Activated CD4-positive, alpha-beta T cell treated with anti-CD3 and anti-CD28 coated beads, Interleukin-2, amount 50 U/mL, for 48 hours (primary cell): Measurements from ENCODE around the gene SMAD6.
"Not testable (repeated sequence)": the region's sequence is repeated elsewhere in the genome, so short reads cannot be mapped to it uniquely, and the experiment has no call there.

Source experiments
- DNase-seq, 2 experiments: peaks; one replicate each; pipeline ENCODE4 v3.0.0-alpha.2; 2020

Gene SMAD6

DNA sequence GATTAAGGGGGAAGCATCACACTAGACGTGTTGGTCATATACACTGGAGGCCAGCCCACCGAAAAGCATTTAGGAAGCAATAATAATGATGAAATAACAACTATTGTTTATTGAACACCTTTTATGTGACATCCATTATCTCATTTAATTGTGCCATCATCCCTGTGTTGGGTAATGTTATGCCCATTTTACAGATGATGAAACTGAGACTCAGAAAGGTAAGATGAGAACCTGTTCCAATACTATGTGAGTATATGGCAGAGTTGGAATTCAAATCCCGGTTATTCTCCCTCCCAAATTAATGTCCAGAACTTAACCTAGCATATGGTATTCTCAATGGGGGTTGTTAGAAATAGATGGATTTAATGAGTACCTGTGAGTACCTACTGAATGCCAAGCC lies 99.2 kb downstream of the SMAD6 start:
- no peak for DNase-seq

- no peak for DNase-seq
Measured at GRCh38 chr15:66802025-66803001, 100.3 kb downstream of the SMAD6 start.

DNA sequence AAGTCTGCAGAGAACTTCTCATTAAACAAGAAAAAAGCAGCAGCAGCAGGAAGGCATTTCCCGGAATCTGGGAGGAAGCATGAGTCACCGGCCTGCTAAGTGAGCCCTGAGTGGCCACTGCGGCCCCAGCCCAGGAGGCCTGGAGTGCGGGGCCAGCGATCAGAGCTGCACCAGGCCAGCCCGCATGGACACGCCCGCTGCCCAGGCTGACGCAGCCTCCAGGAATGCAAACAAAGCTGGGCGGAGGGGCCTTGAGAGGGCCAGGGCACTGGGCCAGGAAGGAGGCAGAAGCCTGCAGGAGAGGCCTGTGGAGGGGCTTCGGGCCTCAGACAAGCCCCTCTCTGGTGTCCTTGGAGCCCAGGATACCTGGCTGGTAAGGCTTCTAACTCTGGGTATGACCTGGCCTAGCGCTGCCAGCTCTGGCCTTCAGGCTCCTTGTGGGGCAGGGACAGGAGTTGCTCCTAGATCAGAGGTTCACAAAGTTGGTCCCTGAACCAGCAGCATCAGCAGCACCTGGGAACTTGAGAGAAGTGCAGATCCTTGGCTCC lies 101.2 kb downstream of the SMAD6 start:
- no peak for DNase-seq

DNA sequence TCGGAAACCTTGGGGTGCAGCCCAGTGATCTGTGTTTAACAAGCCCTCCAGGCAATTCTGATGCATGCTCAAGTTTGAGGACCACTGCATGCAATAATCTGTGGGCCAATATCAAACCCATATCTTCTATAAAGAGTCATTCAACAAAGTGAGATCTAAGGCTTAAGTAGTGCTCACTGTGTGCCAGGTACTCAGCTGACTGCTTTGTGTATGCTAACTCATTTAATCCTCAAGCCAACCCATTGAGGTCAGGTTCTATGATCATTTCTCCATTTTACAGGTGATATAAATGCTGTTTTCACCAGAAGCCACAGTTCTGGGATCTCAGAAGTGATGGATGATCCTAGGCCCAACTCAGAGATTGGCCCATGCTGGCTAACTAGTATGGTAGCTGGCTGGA lies 101.7 kb downstream of the SMAD6 start:
- no peak for DNase-seq

DNA sequence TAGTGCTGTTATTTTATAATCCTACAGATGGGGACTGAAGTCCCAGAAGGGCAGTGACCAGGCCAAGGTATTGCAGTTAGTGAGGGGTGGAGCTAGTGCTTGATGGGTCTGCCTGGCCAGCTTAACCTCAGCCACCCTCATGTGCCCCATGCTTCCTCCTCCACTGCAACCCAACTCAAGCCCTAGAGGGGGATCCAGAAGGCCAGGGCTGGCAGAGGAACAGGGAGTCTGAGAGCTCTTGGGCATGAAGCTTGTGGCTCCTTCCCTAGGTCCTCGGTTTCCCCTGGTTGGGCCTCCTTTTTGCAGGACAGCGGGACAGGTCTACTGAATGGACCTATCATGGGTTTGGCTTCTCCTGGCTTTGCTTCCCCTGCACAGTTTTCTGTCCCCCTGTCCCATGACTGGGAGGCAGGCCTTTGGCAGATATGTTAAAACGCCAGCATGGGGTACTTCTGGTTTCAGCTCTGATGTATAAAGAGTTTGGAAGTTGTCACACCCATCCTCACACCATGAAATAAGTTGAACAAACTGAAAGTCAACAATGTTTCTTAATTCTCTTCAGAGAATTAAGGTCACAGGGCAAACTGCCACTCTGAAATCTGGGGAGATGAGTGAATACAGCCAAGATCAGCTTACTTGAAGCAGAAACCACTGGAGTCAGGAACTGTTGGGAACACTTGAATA lies 103.3 kb downstream of the SMAD6 start:
- DNase-seq = no peak

GRCh38 chr15:66808181-66808824 lies 106.3 kb downstream of the SMAD6 start:
- DNase-seq = no peak

GRCh38 chr15:66809664-66810063 lies 107.6 kb downstream of the SMAD6 start:
- no peak for DNase-seq

DNA sequence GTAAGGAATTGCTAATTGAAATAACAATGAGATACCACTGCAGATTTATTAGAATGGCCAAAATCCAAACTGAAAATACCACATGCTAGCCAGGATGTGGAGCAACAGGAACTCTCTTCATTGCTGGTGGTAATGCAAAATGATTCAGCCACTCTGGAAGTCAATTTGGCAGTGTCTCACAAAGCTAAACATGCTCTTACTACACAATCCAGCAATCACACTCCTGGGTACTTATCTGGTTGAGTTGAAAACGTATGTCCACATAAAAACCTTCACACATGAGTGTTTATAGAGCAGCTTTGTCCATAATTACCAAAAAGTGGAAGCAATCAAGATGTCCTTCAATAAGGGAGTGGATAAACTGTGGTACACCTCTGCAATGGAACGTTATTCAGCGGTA lies 113.3 kb downstream of the SMAD6 start:
- DNase-seq = no peak

DNA sequence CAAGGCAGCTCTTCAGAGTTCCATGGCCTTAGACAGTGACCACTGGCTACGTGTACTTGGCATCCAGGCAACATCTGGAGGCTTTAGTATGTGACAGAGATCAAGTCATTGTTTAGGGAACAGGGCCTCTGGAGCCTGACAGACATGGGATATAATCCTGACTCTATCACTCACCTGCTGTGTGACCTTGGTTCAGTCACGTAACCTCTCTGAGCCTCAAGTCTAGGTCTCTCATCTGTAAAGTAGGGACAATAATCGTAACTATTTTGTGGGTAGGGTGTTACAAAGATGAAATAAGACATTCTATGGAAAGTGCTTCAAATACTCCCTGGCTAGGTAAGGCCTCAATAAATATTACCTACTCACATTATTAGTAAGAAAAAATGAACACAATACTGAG lies 114.2 kb downstream of the SMAD6 start:
- no peak for DNase-seq

DNA sequence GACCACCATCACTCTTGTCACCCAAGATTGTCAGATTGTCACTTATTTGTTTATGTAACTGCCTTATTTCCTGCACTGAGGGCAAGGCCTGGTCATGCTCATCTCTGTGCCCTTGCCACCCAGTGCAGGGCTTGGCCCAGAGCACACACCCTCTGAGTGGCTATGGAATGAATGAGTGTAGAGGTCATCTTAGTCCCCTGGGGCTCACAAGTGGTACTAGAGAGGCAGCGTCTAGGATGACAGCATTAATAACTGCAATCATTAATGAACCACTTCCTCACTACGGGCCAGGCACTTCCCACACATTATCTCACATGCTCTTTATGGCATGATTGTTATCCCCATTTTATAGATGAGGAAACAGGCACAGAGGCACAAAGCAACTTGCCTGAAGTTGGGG lies 117.0 kb downstream of the SMAD6 start:
- no peak for DNase-seq

DNA sequence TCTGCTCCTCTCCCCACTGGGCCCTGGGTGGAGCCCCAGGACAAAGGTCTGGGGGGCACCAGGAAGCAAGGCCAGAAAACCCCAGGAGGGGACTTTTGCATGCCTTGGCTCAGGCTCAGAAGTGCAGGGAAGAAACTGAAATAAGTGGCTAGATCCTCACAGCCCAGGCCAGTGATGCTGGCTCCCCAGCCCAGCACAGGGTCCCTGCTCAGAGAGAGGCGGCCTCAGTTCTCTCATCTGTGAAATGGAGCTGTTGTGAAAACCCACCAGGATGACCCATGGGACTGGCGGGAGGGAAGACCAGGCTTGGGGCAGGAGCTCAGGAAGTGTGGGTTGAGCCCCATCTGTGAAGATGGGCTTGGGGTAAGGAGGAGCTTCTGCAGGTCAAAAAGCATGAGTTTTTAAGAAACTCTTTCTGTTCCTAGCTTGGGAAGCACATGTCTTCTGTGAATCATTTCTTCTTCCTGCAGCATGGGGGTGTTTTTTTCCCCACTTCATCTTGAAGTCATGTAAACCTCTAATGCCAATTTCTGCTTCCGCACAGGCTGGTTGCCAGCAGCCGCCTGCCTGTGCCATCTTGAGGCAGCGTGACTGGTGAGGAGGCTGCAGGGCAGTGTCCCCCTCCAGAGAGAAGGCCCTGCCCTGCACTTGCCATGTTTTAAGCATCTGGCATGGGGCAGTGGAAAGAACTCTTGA lies 118.6 kb downstream of the SMAD6 start:
- DNase-seq = no peak

GRCh38 chr15:66821307-66821706 lies 119.3 kb downstream of the SMAD6 start:
- no peak for DNase-seq

- no peak for DNase-seq
Measured at GRCh38 chr15:66822114-66822513, 120.1 kb downstream of the SMAD6 start.

DNA sequence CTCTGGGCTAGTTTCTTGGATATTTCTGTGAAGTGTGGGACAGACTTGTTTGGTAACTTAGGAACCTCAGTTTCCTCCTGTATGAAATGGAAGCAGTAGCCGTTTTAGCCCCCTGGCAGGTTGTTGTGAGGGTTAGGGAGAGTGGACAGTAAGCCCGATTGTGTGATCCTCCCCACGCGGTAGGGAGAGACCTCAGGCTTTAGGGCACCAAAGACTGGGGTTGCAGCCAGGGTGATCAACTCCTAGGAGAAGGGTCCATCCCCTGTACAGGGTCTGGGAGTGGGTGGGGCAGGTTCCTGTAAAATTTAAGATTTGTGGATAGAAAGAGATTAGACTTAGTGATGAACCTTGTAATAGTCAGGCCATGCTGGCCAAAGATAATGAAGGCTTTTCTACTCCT lies 120.5 kb downstream of the SMAD6 start:
- DNase-seq = no peak

DNA sequence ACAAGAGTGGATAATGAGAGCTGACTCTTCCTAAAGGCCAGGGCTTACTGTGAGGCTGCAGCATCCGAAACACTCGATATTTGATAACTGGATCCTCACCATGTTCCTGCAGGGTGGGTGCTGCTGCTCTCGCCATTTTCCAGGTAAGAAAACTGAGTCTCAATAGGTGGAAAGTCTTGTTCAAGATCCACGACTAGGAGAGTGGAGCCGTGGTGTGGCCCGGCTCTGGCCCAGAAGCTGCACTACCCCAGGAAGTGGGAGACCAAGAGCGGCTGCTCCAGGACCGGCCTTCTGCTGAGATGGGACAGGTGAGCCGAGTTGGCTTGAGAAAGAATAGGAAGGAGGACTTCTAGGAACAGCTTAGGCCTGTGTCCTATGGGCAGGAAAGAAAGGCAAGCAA lies 121.6 kb downstream of the SMAD6 start:
- DNase-seq = no peak

DNA sequence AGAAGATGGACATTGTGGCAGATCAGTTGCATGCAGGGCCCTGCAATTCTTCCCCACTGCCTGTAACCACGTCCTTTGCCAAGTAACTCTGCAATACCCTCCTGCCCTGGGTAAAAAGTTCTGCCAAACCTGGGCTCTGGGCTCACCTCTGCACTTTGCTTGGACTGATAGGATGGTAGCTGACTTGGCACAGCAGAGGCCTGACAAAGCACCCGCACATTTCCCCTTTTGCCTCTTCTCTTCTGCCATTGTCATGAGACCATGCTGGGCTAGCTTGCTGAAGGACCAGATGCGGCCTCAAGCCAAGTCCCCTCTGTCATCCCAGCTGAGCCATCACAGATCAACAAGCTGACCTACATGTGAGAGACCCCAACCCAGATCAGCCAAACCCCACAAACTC lies 122.4 kb downstream of the SMAD6 start:
- DNase-seq = no peak

DNA sequence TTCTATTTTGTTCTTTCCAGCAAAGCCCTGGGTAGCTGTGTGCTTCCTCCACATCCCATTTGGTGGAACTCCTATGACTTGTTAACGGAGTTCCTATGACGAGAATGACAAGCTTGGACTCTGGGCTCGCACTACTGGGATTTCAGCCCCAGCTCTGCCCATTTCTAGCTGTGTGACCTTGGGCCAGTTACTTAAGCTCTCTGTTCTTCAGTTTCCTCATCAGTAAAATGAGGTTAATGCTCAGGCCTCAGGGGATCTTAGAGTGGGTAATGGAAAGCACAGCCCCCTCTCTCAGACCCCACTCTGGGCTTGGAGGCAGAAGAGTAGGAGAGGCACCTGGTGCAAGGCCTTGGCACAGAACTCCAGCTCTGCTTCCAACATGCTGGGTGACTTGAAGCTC lies 123.1 kb downstream of the SMAD6 start:
- no peak for DNase-seq

DNA sequence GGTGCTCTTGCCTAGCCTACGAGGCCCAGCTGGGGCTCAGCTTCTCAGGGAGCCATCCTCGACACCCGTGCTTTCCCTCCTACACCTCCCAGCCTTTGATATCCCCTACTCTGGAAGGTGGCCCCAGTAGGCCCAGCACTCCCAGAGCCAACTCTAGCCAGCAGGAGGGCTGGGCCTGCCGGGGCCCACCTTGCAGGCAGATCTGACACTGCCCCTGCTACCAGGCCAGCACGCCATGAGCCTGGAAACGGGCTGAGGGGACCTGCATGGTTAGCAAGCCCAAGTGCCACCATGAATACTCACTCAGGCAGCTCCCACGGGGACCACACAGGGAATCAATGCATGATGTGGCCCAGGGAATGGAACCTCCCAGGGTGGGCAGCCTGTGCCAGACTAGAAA lies 123.7 kb downstream of the SMAD6 start:
- DNase-seq = no peak

- no peak for DNase-seq
Measured at GRCh38 chr15:66826507-66826906, 124.5 kb downstream of the SMAD6 start.

GRCh38 chr15:66827039-66827697 lies 125.1 kb downstream of the SMAD6 start:
- DNase-seq = no peak

DNA sequence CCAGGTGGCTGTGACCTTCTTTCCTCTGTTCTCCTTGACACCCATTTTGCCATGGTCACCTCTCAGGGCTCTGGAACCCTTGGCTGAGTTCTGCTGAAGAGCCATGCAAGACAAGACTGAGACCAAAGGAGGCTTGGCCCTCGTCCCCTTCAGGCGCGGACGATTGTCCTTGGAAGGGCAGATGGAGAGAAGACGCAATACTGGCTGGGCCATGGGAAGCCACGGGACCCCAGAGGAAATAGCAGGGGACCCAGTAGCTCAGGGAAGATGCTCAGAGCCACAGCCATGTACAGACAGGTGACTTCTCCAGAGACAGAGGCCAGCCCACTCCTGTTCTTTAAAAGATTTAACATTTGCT lies 125.6 kb downstream of the SMAD6 start:
- no peak for DNase-seq

- DNase-seq = not testable (repeated sequence)
Measured at GRCh38 chr15:66828817-66829541, 126.9 kb downstream of the SMAD6 start.
